ENCODE results near the gene NFIA. TPM values are rescaled to one million over a fixed set of nuclear protein-coding genes. Genes with fewer than 3 reads are reported as not detected.

The NFIA gene
- polyA plus RNA-seq, 3 donors: 3.9 to 25.9 (median 18.2) TPM

GRCh38 chr1:61504305-61504704 lies 421.9 kb downstream of the NFIA start:
- H3K27ac ChIP-seq (ENCODE audit: low read depth, low read length): no peak overlapping the region
- 94 to 100% (median 97%) methylated on average over 1 of the region's 1 CpG for WGBS, 3 donors

DNA sequence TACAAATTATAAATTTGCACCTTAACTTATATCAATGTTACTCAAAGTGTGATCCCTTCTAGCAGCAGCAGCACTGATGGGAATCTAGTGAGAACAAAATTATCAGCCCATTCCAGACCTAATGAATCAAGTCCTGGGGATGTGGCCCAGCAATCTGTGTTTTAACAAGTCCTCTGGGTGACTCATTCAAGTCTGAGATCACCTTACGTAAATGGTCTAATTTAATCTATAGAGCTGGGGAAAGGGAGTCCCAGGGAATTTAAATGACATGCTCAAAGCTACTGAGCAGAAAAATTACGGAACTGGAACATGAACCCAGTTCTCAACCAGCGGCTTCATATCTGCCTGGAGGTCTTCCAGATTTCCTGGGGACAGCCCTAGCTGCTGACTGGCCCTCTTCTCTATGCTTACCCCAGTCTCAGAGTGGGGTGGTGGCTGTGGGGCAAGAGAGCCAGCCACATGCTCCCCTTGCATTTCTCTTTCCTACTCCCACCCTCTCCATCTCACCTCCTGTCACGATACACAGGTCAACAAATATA lies 422.6 kb downstream of the NFIA start:
- whole genome bisulfite sequencing, 3 donors: 85 to 91% (median 89%) methylated on average over 4 of the region's 4 CpGs
- no peak overlapping the region for H3K27ac ChIP-seq (ENCODE audit: low read depth, low read length)

DNA sequence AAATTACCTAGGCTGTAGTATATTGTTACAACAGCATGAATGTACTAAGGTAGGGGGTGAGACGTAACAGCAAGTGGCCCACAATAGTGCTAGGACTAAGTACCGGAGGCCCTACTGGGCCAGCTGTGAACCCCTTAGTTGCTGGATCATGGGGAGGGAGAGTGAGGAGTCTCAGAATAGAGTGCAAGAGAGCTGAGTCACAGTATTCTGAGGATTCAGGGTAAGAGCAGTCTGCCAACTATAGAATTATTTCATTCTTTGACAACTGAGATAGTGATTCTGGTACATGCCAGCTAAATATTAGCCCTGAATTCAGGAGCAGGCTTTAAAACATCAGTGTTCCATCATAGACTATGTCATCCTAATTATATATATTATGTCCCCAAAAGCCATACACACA lies 423.9 kb downstream of the NFIA start:
- WGBS, 3 donors: 91 to 100% (median 94%) methylated on average over 2 of the region's 2 CpGs
- H3K27ac ChIP-seq (ENCODE audit: low read depth, low read length): no peak overlapping the region

DNA sequence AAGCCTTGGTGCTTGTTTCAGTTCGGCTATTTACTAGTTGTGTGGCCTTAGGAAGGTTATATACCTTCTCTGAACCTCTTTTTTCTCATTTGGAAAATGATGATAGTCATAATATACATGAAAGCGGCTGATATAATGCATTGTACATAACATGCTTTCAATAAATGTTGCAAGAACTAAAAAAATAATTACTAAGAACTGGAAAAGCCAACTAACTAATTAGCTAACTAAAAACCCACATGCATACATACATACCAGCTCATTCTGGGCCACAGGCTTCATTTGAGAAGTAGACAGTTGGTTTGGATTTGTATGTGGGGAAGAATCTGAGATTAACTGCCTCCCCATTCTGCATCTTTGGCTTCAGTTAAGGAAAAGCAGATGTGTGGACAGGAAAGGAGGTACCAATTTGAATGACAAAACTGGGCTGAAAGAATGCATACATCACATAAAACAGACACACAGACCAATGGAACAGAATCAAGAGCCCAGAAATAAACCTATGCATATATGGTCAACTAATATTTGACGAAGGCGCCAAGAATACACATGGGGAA lies 424.7 kb downstream of the NFIA start:
- H3K27ac ChIP-seq (ENCODE audit: low read depth, low read length): no peak overlapping the region
- WGBS, 3 donors: 90 to 96% (median 92%) methylated on average over 4 of the region's 4 CpGs

Data from adipose tissue (tissue), 3 donors.